Adipocyte (in vitro differentiated cells): ENCODE data around the gene MAP3K13.
"Not testable (repeated sequence)": the region's sequence is repeated elsewhere in the genome, so short reads cannot be mapped to it uniquely, and the experiment has no call there.

Experiments used
- DNase-seq: peaks from one replicate; pipeline ENCODE4 v3.0.0-alpha.2; 2015; ENCODE audit warnings: low read depth
- H3K27me3 ChIP-seq: replicated peaks from 2 replicates; pipeline ENCODE4 v1.7.0; 2013; ENCODE audit warnings: mild to moderate bottlenecking, low read length, moderate library complexity; ENCODE audit not compliant: control insufficient read depth, insufficient read depth
- H3K36me3 ChIP-seq: 2 replicates; pipeline ENCODE4 v1.7.0; 2013; ENCODE audit warnings: low read length, mild to moderate bottlenecking, moderate library complexity; ENCODE audit not compliant: control insufficient read depth, insufficient read depth, severe bottlenecking
- H3K4me1 ChIP-seq: 2 replicates; pipeline ENCODE4 v1.7.0; 2013; ENCODE audit warnings: mild to moderate bottlenecking, low read length, moderate library complexity; ENCODE audit not compliant: control insufficient read depth, insufficient read depth
- H3K4me3 ChIP-seq: 2 replicates; pipeline ENCODE4 v1.7.0; 2013; ENCODE audit warnings: mild to moderate bottlenecking, low read length, moderate library complexity
- H3K9ac ChIP-seq: 2 replicates; pipeline ENCODE4 v1.7.0; 2013; ENCODE audit warnings: mild to moderate bottlenecking, low read length, moderate library complexity
- H3K9me3 ChIP-seq: 2 replicates; pipeline ENCODE4 v1.7.0; 2013; ENCODE audit warnings: mild to moderate bottlenecking, low read length, moderate library complexity; ENCODE audit not compliant: control insufficient read depth

MAP3K13 gene

GRCh38 chr3:185421577-185422232, 58.8 kb downstream of the MAP3K13 start:
- no peak for DNase-seq
- no peak overlapping the region for H3K9ac ChIP-seq
- H3K9me3 ChIP-seq: no peaks in the 10 kb centered on the region
- no peaks in the 10 kb centered on the region for H3K36me3 ChIP-seq
- no peak overlapping the region for H3K4me3 ChIP-seq
- H3K4me1 ChIP-seq: peaks cover 15% of the 10 kb centered on the region
- no peaks in the 10 kb centered on the region for H3K27me3 ChIP-seq

GRCh38 chr3:185422677-185423076, 59.7 kb downstream of the MAP3K13 start:
- no peaks in the 10 kb centered on the region for H3K9me3 ChIP-seq
- H3K4me3 ChIP-seq: no peak overlapping the region
- DNase-seq: no peak
- H3K4me1 ChIP-seq: peaks cover 15% of the 10 kb centered on the region
- no peak overlapping the region for H3K9ac ChIP-seq
- no peaks in the 10 kb centered on the region for H3K27me3 ChIP-seq
- H3K36me3 ChIP-seq: no peaks in the 10 kb centered on the region

GRCh38 chr3:185423178-185423577, 60.2 kb downstream of the MAP3K13 start:
- Histone ChIP-seq H3K9ac (no peak overlapping the region), H3K4me3 (no peak overlapping the region), H3K27me3 (no peaks in the 10 kb centered on the region), H3K4me1 (peaks cover 15% of the 10 kb centered on the region), H3K9me3 (no peaks in the 10 kb centered on the region), H3K36me3 (no peaks in the 10 kb centered on the region)
- peak; percentile 9 for DNase-seq

- DNase-seq: no peak
- H3K36me3 ChIP-seq: peaks cover 4% of the 10 kb centered on the region
- no peaks in the 10 kb centered on the region for H3K27me3 ChIP-seq
- H3K9me3 ChIP-seq: no peaks in the 10 kb centered on the region
- no peak overlapping the region for H3K4me3 ChIP-seq
- H3K4me1 ChIP-seq: peaks cover 15% of the 10 kb centered on the region
- H3K9ac ChIP-seq: no peak overlapping the region
Measured at GRCh38 chr3:185424435-185424834, 61.5 kb downstream of the MAP3K13 start.

- no peak overlapping the region for H3K9ac ChIP-seq
- peaks cover 4% of the 10 kb centered on the region for H3K36me3 ChIP-seq
- no peaks in the 10 kb centered on the region for H3K9me3 ChIP-seq
- no peaks in the 10 kb centered on the region for H3K27me3 ChIP-seq
- H3K4me1 ChIP-seq: no peaks in the 10 kb centered on the region
- no peak overlapping the region for H3K4me3 ChIP-seq
- no peak for DNase-seq
Measured at GRCh38 chr3:185430375-185430774, 67.4 kb downstream of the MAP3K13 start.

- DNase-seq: no peak
- H3K9ac ChIP-seq: no peak overlapping the region
- H3K36me3 ChIP-seq: peaks cover 3% of the 10 kb centered on the region
- no peaks in the 10 kb centered on the region for H3K9me3 ChIP-seq
- H3K4me3 ChIP-seq: no peak overlapping the region
- no peaks in the 10 kb centered on the region for H3K27me3 ChIP-seq
- H3K4me1 ChIP-seq: no peaks in the 10 kb centered on the region
Measured at GRCh38 chr3:185439745-185440466, 77.0 kb downstream of the MAP3K13 start.

GRCh38 chr3:185442031-185442430, 79.1 kb downstream of the MAP3K13 start:
- H3K36me3 ChIP-seq: peaks cover 3% of the 10 kb centered on the region
- no peaks in the 10 kb centered on the region for H3K4me1 ChIP-seq
- no peak overlapping the region for H3K9ac ChIP-seq
- no peak overlapping the region for H3K4me3 ChIP-seq
- DNase-seq: no peak
- H3K9me3 ChIP-seq: no peaks in the 10 kb centered on the region
- H3K27me3 ChIP-seq: no peaks in the 10 kb centered on the region

- no peak overlapping the region for H3K4me3 ChIP-seq
- H3K4me1 ChIP-seq: no peaks in the 10 kb centered on the region
- no peaks in the 10 kb centered on the region for H3K27me3 ChIP-seq
- H3K9me3 ChIP-seq: no peaks in the 10 kb centered on the region
- H3K36me3 ChIP-seq: no peaks in the 10 kb centered on the region
- no peak overlapping the region for H3K9ac ChIP-seq
- DNase-seq: no peak
Measured at GRCh38 chr3:185444329-185444728, 81.4 kb downstream of the MAP3K13 start.

GRCh38 chr3:185448107-185448506, 85.2 kb downstream of the MAP3K13 start:
- no peaks in the 10 kb centered on the region for H3K9me3 ChIP-seq
- no peak for DNase-seq
- H3K4me3 ChIP-seq: no peak overlapping the region
- H3K36me3 ChIP-seq: peaks cover 13% of the 10 kb centered on the region
- H3K4me1 ChIP-seq: no peaks in the 10 kb centered on the region
- no peak overlapping the region for H3K9ac ChIP-seq
- no peaks in the 10 kb centered on the region for H3K27me3 ChIP-seq

GRCh38 chr3:185451432-185451831, 88.5 kb downstream of the MAP3K13 start:
- H3K36me3 ChIP-seq: peaks cover 13% of the 10 kb centered on the region
- DNase-seq, H3K27me3 ChIP-seq: not testable (repeated sequence)

GRCh38 chr3:185457376-185457775, 94.4 kb downstream of the MAP3K13 start:
- H3K9ac ChIP-seq: no peak overlapping the region
- no peak overlapping the region for H3K4me3 ChIP-seq
- no peaks in the 10 kb centered on the region for H3K4me1 ChIP-seq
- DNase-seq: no peak
- peaks cover 3% of the 10 kb centered on the region for H3K36me3 ChIP-seq
- no peaks in the 10 kb centered on the region for H3K9me3 ChIP-seq
- H3K27me3 ChIP-seq: no peaks in the 10 kb centered on the region

More at GRCh38 chr3:185451432-185451831, 88.5 kb downstream of the MAP3K13 start:
- not testable (repeated sequence) for H3K4me3 ChIP-seq, H3K9ac ChIP-seq, H3K4me1 ChIP-seq, H3K9me3 ChIP-seq
